ENCODE measurements around the gene RNF207.

DNA sequence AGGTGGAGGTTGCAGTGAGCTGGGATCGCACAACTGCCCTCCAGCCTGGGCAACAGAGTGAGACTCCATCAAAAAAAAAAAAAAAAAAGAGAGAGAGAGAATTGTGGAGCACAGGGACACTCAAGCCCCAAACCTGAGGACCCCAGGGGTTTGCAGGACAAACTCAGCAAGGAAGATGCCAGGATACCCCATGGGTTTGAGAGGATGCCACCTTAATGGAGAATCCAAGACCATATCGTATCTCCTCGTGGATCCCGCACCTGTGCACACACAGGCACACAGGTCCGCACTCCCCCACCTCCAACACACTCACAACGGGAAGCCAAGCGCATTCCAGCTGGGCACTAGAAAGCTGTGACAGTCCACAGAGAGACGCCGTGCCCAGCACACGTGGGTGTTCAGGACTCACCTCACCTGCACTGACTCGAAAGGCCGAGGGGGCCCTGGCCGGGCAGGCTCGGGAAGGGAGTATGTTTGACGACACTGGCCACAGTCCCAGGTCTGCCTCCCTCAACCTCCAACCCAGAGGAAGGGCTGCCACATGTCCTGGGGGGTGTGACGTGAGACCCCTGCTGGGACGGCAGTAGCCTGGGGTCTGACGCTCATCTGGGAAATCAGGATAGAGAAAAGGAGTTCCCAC is 36.9 kb upstream of the RNF207 start:
- no peak for TF ChIP-seq POLR2A (IDR thresholded peaks at IDR 0.05)
- no peak for TF ChIP-seq CTCF (IDR thresholded peaks at IDR 0.05)
- TF ChIP-seq POLR2AphosphoS5 (IDR thresholded peaks at IDR 0.05; ENCODE audit: insufficient read depth in 1 of 2, low read depth in 1 of 2): no peak
